HEK293 (cell line): Measurements from ENCODE around the gene CAPN10.

Experiments used
- CTCF ChIA-PET: fragments of 350-600 bp; formaldehyde crosslinking; extraction: SDS; loops from one replicate; lab custom pipeline; 2021; ENCODE audit warnings: antibody characterized with exemption; lab: Yijun Ruan, JAX
- POLR2A ChIA-PET: fragments of 300-600 bp; formaldehyde crosslinking; extraction: SDS; loops from one replicate; lab custom pipeline; 2020; ENCODE audit warnings: antibody characterized with exemption, inconsistent platforms; lab: Yijun Ruan, JAX
- H3K27ac ChIP-seq: fragments of 200-500 bp; sonication (Bioruptor generic); 2 replicates; pipeline ENCODE4 v1.5.1; 2014; ENCODE audit warnings: low read depth, low read length, control low read depth, inconsistent platforms; ENCODE audit errors: extremely low read depth
- H3K36me3 ChIP-seq, 2 experiments: fragments of 200-500 bp in 1 of 2; sonication (Bioruptor generic) in 1 of 2; 1 replicate in 1 of 2; 2 replicates in 1 of 2; pipeline ENCODE4 v1.5.1; 2014 to 2017; ENCODE audit warnings: inconsistent platforms in 2 of 2, low read length in 2 of 2; ENCODE audit not compliant: control insufficient read depth in 2 of 2, insufficient read depth in 1 of 2
- H3K4me1 ChIP-seq: fragments of 200-500 bp; sonication (Bioruptor generic); 2 replicates; pipeline ENCODE4 v1.5.1; 2014; ENCODE audit warnings: mild to moderate bottlenecking, low read length, inconsistent platforms; ENCODE audit not compliant: control insufficient read depth, insufficient read depth
- H3K4me3 ChIP-seq: 2 replicates; pipeline ENCODE4 v1.5.1; 2011; ENCODE audit warnings: low read depth, mild to moderate bottlenecking, control low read depth, low read length, moderate library complexity
- H3K9me3 ChIP-seq: fragments of 200-500 bp; sonication (Bioruptor generic); 2 replicates; pipeline ENCODE4 v1.5.1; 2014; ENCODE audit warnings: low read depth, low read length, inconsistent platforms; ENCODE audit not compliant: control insufficient read depth, insufficient read depth
- BCL6B ChIP-seq: fragments of 450-650 bp; formaldehyde crosslinking; IDR thresholded peaks from 2 replicates; pipeline ENCODE4 v1.5.1; 2017; ENCODE audit warnings: missing biosample characterization, missing genetic modification characterization
- GLI2 ChIP-seq: fragments of 450-650 bp; formaldehyde crosslinking; IDR thresholded peaks from 2 replicates; pipeline ENCODE4; 2017; ENCODE audit warnings: missing biosample characterization, missing genetic modification characterization, low read depth, borderline replicate concordance
- GLI4 ChIP-seq: fragments of 450-650 bp; formaldehyde crosslinking; IDR thresholded peaks from 2 replicates; pipeline ENCODE4 v1.5.1; 2016; ENCODE audit warnings: missing biosample characterization, missing genetic modification characterization
- HOXC10 ChIP-seq: sonication (generic); formaldehyde crosslinking; IDR thresholded peaks from 2 replicates; pipeline ENCODE4 v1.8.1; 2023; ENCODE audit warnings: mild to moderate bottlenecking, missing genetic modification reagents
- KLF8 ChIP-seq: fragments of 450-650 bp; formaldehyde crosslinking; IDR thresholded peaks from 2 replicates; pipeline ENCODE4 v1.5.1; 2016; ENCODE audit warnings: missing biosample characterization, missing genetic modification characterization
- MZF1 ChIP-seq: fragments of 450-650 bp; formaldehyde crosslinking; IDR thresholded peaks from 2 replicates; pipeline ENCODE4 v1.5.1; 2017; ENCODE audit warnings: missing biosample characterization, missing genetic modification characterization, borderline replicate concordance
- PRDM1 ChIP-seq: fragments of 450-650 bp; formaldehyde crosslinking; IDR thresholded peaks from 2 replicates; pipeline ENCODE4; 2016; ENCODE audit warnings: missing biosample characterization, missing genetic modification characterization
- REPIN1 ChIP-seq: fragments of 450-650 bp; formaldehyde crosslinking; IDR thresholded peaks from 2 replicates; pipeline ENCODE4 v1.5.1; 2017; ENCODE audit warnings: missing biosample characterization, missing genetic modification characterization, low read depth
- SP7 ChIP-seq: fragments of 450-650 bp; formaldehyde crosslinking; IDR thresholded peaks from 2 replicates; pipeline ENCODE4 v1.5.1; 2016; ENCODE audit warnings: missing biosample characterization, missing genetic modification characterization
- YY1 ChIP-seq: fragments of 450-650 bp; formaldehyde crosslinking; IDR thresholded peaks from 2 replicates; pipeline ENCODE4 v1.5.1; 2018; ENCODE audit warnings: missing biosample characterization, missing genetic modification characterization
- ZFP37 ChIP-seq: fragments of 450-650 bp; formaldehyde crosslinking; IDR thresholded peaks from 2 replicates; pipeline ENCODE4 v1.5.1; 2016; ENCODE audit warnings: missing biosample characterization, missing genetic modification characterization
- ZNF112 ChIP-seq: fragments of 450-650 bp; formaldehyde crosslinking; IDR thresholded peaks from 2 replicates; pipeline ENCODE4 v1.5.0; 2017; ENCODE audit warnings: missing biosample characterization, missing genetic modification characterization
- ZNF157 ChIP-seq: fragments of 450-650 bp; formaldehyde crosslinking; IDR thresholded peaks from 2 replicates; pipeline ENCODE4 v1.5.1; 2016; ENCODE audit warnings: missing biosample characterization, missing genetic modification characterization
- ZNF175 ChIP-seq: fragments of 450-650 bp; formaldehyde crosslinking; IDR thresholded peaks from 2 replicates; pipeline ENCODE4 v1.5.1; 2016; ENCODE audit warnings: missing biosample characterization, missing genetic modification characterization
- ZNF18 ChIP-seq: fragments of 450-650 bp; formaldehyde crosslinking; IDR thresholded peaks from 2 replicates; pipeline ENCODE4 v1.5.1; 2016; ENCODE audit warnings: missing biosample characterization, missing genetic modification characterization
- ZNF2 ChIP-seq: fragments of 450-650 bp; formaldehyde crosslinking; IDR thresholded peaks from 2 replicates; pipeline ENCODE4 v1.5.1; 2016; ENCODE audit warnings: missing biosample characterization, missing genetic modification characterization
- ZNF202 ChIP-seq: fragments of 450-650 bp; formaldehyde crosslinking; IDR thresholded peaks from 2 replicates; pipeline ENCODE4 v1.5.1; 2016; ENCODE audit warnings: missing biosample characterization, missing genetic modification characterization, borderline replicate concordance
- ZNF302 ChIP-seq: fragments of 450-650 bp; formaldehyde crosslinking; IDR thresholded peaks from 2 replicates; pipeline ENCODE4 v1.5.1; 2016; ENCODE audit warnings: missing biosample characterization, missing genetic modification characterization, low read depth
- ZNF311 ChIP-seq: fragments of 450-650 bp; formaldehyde crosslinking; IDR thresholded peaks from 2 replicates; pipeline ENCODE4 v1.5.1; 2017; ENCODE audit warnings: missing biosample characterization, missing genetic modification characterization, borderline replicate concordance
- ZNF426 ChIP-seq: fragments of 450-650 bp; formaldehyde crosslinking; IDR thresholded peaks from 2 replicates; pipeline ENCODE4 v1.5.1; 2017; ENCODE audit warnings: missing biosample characterization, missing genetic modification characterization, mild to moderate bottlenecking, inconsistent platforms, moderate library complexity
- ZNF544 ChIP-seq: fragments of 450-650 bp; formaldehyde crosslinking; IDR thresholded peaks from 2 replicates; pipeline ENCODE4 v1.5.0; 2017; ENCODE audit warnings: missing biosample characterization, missing genetic modification characterization
- ZNF707 ChIP-seq: fragments of 450-650 bp; formaldehyde crosslinking; IDR thresholded peaks from 2 replicates; pipeline ENCODE4 v1.5.1; 2016; ENCODE audit warnings: missing biosample characterization, missing genetic modification characterization
- ZNF785 ChIP-seq: fragments of 450-650 bp; formaldehyde crosslinking; IDR thresholded peaks from 2 replicates; pipeline ENCODE4 v1.5.1; 2016; ENCODE audit warnings: missing biosample characterization, missing genetic modification characterization
- ZNF830 ChIP-seq: fragments of 450-650 bp; IDR thresholded peaks from 2 replicates; pipeline ENCODE4 v1.5.0; 2018; ENCODE audit warnings: missing biosample characterization, missing genetic modification characterization, low read depth, mild to moderate bottlenecking, moderate library complexity
- ZXDB ChIP-seq: fragments of 450-650 bp; formaldehyde crosslinking; IDR thresholded peaks from 2 replicates; pipeline ENCODE4 v1.5.1; 2016; ENCODE audit warnings: missing biosample characterization, missing genetic modification characterization
- TF ChIP-seq, protein P1 (sequence below): fragments of 450-650 bp; formaldehyde crosslinking; IDR thresholded peaks from 2 replicates; pipeline ENCODE4 v1.5.1; 2016; ENCODE audit warnings: missing biosample characterization, missing genetic modification characterization
- TF ChIP-seq, protein P2 (sequence below): fragments of 450-650 bp; formaldehyde crosslinking; IDR thresholded peaks from 2 replicates; pipeline ENCODE4 v1.5.1; 2016; ENCODE audit warnings: missing biosample characterization, missing genetic modification characterization
- TF ChIP-seq, protein P3 (sequence below): fragments of 450-650 bp; formaldehyde crosslinking; IDR thresholded peaks from 2 replicates; pipeline ENCODE4 v1.5.1; 2016; ENCODE audit warnings: missing biosample characterization, missing genetic modification characterization

The CAPN10 gene

GRCh38 chr2:240596080-240596460 is 9.5 kb downstream of the CAPN10 start:
- CTCF ChIA-PET: no interaction called here
- Histone ChIP-seq H3K36me3 (peaks cover 5 to 89% of the 10 kb centered on the region in 2 experiments), H3K27ac (no peak overlapping the region), H3K4me3 (no peak overlapping the region), H3K9me3 (no peaks in the 10 kb centered on the region), H3K4me1 (no peaks in the 10 kb centered on the region)
- TF ChIP-seq ZNF157 (tag by site-specific recombination): no peak
- no peak for TF ChIP-seq ZNF830 (tag by site-specific recombination)
- no peak for TF ChIP-seq ZNF18 (tag by site-specific recombination)
- TF ChIP-seq PRDM1: no peak
- TF ChIP-seq, protein P1, sequence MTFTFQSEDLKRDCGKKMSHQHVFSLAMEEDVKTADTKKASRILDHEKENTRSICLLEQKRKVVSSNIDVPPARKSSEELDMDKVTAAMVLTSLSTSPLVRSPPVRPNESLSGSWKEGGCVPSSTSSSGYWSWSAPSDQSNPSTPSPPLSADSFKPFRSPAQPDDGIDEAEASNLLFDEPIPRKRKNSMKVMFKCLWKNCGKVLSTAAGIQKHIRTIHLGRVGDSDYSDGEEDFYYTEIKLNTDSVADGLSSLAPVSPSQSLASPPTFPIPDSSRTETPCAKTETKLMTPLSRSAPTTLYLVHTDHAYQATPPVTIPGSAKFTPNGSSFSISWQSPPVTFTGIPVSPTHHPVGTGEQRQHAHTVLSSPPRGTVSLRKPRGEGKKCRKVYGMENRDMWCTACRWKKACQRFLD (tag by site-specific recombination): no peak
- TF ChIP-seq ZNF426 (tag by site-specific recombination): no peak
- TF ChIP-seq SP7 (tag by site-specific recombination): no peak
- no peak for TF ChIP-seq MZF1
- TF ChIP-seq, protein P2, sequence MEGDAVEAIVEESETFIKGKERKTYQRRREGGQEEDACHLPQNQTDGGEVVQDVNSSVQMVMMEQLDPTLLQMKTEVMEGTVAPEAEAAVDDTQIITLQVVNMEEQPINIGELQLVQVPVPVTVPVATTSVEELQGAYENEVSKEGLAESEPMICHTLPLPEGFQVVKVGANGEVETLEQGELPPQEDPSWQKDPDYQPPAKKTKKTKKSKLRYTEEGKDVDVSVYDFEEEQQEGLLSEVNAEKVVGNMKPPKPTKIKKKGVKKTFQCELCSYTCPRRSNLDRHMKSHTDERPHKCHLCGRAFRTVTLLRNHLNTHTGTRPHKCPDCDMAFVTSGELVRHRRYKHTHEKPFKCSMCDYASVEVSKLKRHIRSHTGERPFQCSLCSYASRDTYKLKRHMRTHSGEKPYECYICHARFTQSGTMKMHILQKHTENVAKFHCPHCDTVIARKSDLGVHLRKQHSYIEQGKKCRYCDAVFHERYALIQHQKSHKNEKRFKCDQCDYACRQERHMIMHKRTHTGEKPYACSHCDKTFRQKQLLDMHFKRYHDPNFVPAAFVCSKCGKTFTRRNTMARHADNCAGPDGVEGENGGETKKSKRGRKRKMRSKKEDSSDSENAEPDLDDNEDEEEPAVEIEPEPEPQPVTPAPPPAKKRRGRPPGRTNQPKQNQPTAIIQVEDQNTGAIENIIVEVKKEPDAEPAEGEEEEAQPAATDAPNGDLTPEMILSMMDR: no peak
- no peak for TF ChIP-seq GLI2 (tag by site-specific recombination)
- no peak for TF ChIP-seq ZNF785 (tag by site-specific recombination)
- no peak for TF ChIP-seq ZNF175 (tag by site-specific recombination)
- TF ChIP-seq ZXDB (tag by site-specific recombination): no peak
- no peak for TF ChIP-seq ZNF544 (tag by site-specific recombination)
- no peak for TF ChIP-seq KLF8
- no peak for TF ChIP-seq ZNF707 (tag by site-specific recombination)
- no peak for TF ChIP-seq GLI4 (tag by site-specific recombination)
- no peak for TF ChIP-seq ZNF2 (tag by site-specific recombination)
- TF ChIP-seq BCL6B (tag by site-specific recombination): no peak
- no peak for TF ChIP-seq YY1
- POLR2A ChIA-PET: interaction anchor here (0.5 kb wide), 1 partner anchor 27 kb away, joined by 3 read pairs; no protein-coding TSS in a partner anchor

DNA sequence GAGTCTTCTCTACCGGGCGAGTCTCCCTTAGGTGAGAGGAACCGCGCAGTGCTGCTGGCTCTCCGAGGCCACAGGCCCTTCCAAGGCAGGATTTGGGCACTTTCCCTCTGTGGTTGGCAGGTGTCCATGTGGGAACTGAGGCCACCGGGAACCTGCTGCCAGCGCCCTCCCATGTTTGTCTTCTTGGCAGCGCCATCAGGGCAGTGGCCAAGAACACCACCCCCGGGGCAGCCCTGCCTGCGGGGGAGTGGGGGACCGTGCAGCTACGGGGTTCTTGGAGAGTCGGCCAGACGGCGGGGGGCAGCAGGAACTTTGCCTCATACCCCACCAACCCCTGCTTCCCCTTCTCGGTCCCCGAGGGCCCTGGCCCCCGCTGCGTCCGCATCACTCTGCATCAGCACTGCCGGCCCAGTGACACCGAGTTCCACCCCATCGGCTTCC is 10.0 kb downstream of the CAPN10 start:
- Histone ChIP-seq H3K9me3 (no peaks in the 10 kb centered on the region), H3K4me3 (no peak overlapping the region), H3K36me3 (peaks cover 5 to 84% of the 10 kb centered on the region in 2 experiments), H3K4me1 (no peaks in the 10 kb centered on the region), H3K27ac (no peak overlapping the region)
- POLR2A ChIA-PET: no interaction called here
- CTCF ChIA-PET: no interaction called here
- no peak for TF ChIP-seq HOXC10 (CRISPR knock-in tag)
- no peak for TF ChIP-seq ZNF302 (tag by site-specific recombination)
- no peak for TF ChIP-seq ZFP37 (tag by site-specific recombination)
- TF ChIP-seq ZNF311: no peak
- TF ChIP-seq ZNF202 (tag by site-specific recombination): no peak
- TF ChIP-seq, protein P3, sequence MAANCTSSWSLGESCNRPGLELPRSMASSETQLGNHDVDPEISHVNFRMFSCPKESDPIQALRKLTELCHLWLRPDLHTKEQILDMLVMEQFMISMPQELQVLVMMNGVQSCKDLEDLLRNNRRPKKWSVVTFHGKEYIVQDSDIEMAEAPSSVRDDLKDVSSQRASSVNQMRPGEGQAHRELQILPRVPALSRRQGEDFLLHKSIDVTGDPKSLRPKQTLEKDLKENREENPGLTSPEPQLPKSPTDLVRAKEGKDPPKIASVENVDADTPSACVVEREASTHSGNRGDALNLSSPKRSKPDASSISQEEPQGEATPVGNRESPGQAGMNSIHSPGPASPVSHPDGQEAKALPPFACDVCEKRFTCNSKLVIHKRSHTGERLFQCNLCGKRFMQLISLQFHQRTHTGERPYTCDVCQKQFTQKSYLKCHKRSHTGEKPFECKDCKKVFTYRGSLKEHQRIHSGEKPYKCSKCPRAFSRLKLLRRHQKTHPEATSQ (tag by site-specific recombination): no peak
- TF ChIP-seq ZNF112: no peak
- no peak for TF ChIP-seq REPIN1 (tag by site-specific recombination)
- TF ChIP-seq ZNF18 (tag by site-specific recombination): no peak
